ENCODE results near the gene SRSF1. TPM values are rescaled to one million over a fixed set of nuclear protein-coding genes. Genes with fewer than 3 reads are reported as not detected.
"Not testable (repeated sequence)": the region's sequence is repeated elsewhere in the genome, so short reads cannot be mapped to it uniquely, and the experiment has no call there.

SRSF1 gene
- total RNA-seq, 1 experiment from 2014 or later: 232 TPM

- no peaks in the 10 kb centered on the region for H3K36me3 Mint-ChIP-seq (ENCODE audit: insufficient read depth, unreplicated experiment)
- DNase-seq: no peak
- intact Hi-C loops (cut with micrococcal nuclease; ENCODE audit: unreplicated experiment): no loop called here
- no peak for TF ChIP-seq CTCF (IDR thresholded peaks at IDR 0.05; ENCODE audit: unreplicated experiment)
- peaks cover 4% of the 10 kb centered on the region for H3K4me1 Mint-ChIP-seq (ENCODE audit: low read depth, unreplicated experiment)
- H3K27me3 Mint-ChIP-seq (ENCODE audit: unreplicated experiment): no peaks in the 10 kb centered on the region
- BruUV-seq (replicated peaks): no TSS peak
- no peaks in the 10 kb centered on the region for H3K9me3 Mint-ChIP-seq (ENCODE audit: low read depth, unreplicated experiment)
- no peak overlapping the region for H3K4me3 Mint-ChIP-seq (ENCODE audit: low read depth, unreplicated experiment)
- CTCF ChIA-PET: interaction anchor here (1.5 kb wide), 1 partner anchor 11 kb away, joined by 4 read pairs; the partner anchor contains the start of gene CUEDC1
- H3K27ac Mint-ChIP-seq (ENCODE audit: unreplicated experiment): no peak overlapping the region
Observed at GRCh38 chr17:57965521-57966160, 41.4 kb downstream of the SRSF1 start.

DNA sequence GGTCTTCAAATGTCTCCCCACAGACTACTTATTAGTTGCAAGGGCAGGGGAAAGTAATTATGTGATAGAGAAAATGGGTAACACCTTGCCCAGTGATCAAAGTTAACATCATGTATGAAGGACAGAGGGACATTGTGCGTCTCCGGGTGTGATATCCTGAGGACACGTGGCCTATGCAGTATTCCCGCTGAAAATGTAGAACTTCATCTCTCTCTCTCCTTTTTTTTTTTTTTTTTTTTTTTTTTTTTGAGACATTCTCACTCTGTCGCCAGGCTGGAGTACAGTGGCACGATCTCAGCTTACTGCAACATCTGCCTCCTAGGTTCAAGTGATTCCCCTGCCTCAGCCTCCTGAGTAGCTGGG lies 43.9 kb downstream of the SRSF1 start:
- CTCF ChIA-PET: no interaction called here
- H3K4me3 Mint-ChIP-seq (ENCODE audit: low read depth, unreplicated experiment): no peak overlapping the region
- H3K9me3 Mint-ChIP-seq (ENCODE audit: low read depth, unreplicated experiment): no peaks in the 10 kb centered on the region
- no peak for DNase-seq
- no peaks in the 10 kb centered on the region for H3K4me1 Mint-ChIP-seq (ENCODE audit: low read depth, unreplicated experiment)
- no peak for TF ChIP-seq CTCF (IDR thresholded peaks at IDR 0.05; ENCODE audit: unreplicated experiment)
- H3K27ac Mint-ChIP-seq (ENCODE audit: unreplicated experiment): no peak overlapping the region
- H3K27me3 Mint-ChIP-seq (ENCODE audit: unreplicated experiment): no peaks in the 10 kb centered on the region
- peaks cover 3% of the 10 kb centered on the region for H3K36me3 Mint-ChIP-seq (ENCODE audit: insufficient read depth, unreplicated experiment)
- BruUV-seq (replicated peaks): no TSS peak
- intact Hi-C loops (cut with micrococcal nuclease; ENCODE audit: unreplicated experiment): no loop called here

DNA sequence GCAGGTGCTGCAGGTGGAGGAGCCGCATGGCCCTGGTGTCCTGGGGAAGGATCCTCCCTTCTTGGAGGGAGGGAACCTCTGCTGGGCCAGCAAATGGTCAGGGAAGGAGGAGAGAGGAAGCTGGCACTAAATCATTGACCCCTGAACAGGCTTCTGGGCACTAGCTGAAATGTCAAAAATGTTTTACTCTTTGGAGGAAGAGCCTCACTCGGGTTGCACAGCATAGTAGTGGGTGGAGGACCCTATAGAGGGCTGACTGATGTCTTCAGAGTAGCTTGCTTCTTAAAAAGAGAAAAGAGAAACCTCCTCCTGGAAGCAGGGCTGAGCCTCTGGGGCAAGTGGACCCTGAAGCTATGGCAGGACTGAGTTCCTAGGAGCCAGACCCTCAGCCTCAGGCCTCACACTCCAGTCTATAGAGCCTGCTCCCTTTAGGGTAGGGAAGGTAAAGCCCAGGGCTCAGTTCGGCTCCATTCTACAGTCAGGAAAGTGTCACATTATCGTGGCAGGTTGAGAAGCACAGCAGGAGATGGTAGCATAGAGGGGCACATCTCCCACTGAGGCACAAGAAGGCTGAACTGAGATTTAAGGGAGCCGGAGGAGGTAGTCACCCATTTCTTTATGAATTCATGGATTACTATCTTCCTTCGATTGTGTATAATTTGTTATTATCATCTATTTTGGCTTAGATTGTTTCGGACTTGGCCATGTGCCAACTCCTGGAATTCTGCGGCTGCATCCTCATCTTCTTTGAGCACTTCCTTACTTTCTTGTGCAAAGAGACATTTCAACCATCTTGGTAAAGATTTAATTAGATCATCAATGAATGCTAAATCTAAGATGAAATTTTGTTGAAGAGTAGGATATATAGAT lies 44.5 kb downstream of the SRSF1 start:
- H3K36me3 Mint-ChIP-seq (ENCODE audit: insufficient read depth, unreplicated experiment): peaks cover 3% of the 10 kb centered on the region

DNA sequence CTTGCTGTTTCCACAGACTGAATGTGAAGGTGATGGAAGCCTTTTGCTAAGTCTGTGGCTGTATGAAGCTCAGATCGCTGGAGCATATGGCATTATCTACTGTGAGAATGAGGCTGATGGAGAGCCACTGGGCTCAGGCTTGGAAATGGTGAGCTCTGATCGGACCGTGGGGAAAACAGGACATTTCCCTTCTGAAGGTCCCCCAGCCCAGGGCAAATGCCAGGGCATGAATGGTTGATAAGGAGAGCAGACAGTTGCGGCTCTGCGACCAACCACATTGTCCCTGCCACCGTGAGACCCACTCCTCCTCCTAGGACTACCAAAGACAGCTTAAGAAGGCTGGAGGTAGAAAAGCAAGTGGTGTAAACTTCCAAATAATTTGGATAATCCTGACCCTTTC lies 47.1 kb downstream of the SRSF1 start:
- intact Hi-C loops (cut with micrococcal nuclease; ENCODE audit: unreplicated experiment): no loop called here
- DNase-seq: no peak
- peaks cover 3% of the 10 kb centered on the region for H3K36me3 Mint-ChIP-seq (ENCODE audit: insufficient read depth, unreplicated experiment)
- TF ChIP-seq CTCF (IDR thresholded peaks at IDR 0.05; ENCODE audit: unreplicated experiment): no peak
- H3K4me3 Mint-ChIP-seq (ENCODE audit: low read depth, unreplicated experiment): no peak overlapping the region
- H3K27ac Mint-ChIP-seq (ENCODE audit: unreplicated experiment): no peak overlapping the region
- BruUV-seq (replicated peaks): no TSS peak
- no peaks in the 10 kb centered on the region for H3K4me1 Mint-ChIP-seq (ENCODE audit: low read depth, unreplicated experiment)
- CTCF ChIA-PET: no interaction called here
- no peaks in the 10 kb centered on the region for H3K27me3 Mint-ChIP-seq (ENCODE audit: unreplicated experiment)
- no peaks in the 10 kb centered on the region for H3K9me3 Mint-ChIP-seq (ENCODE audit: low read depth, unreplicated experiment)

More for the DNA sequence above, 44.5 kb downstream of the SRSF1 start:
- no TSS peak for BruUV-seq (replicated peaks)
- Mint-ChIP-seq H3K4me3 (ENCODE audit: low read depth, unreplicated experiment) (no peak overlapping the region), H3K9me3 (ENCODE audit: low read depth, unreplicated experiment) (no peaks in the 10 kb centered on the region), H3K27ac (ENCODE audit: unreplicated experiment) (no peak overlapping the region), H3K27me3 (ENCODE audit: unreplicated experiment) (no peaks in the 10 kb centered on the region), H3K4me1 (ENCODE audit: low read depth, unreplicated experiment) (no peaks in the 10 kb centered on the region)
- CTCF ChIA-PET: no interaction called here
- no peak for TF ChIP-seq CTCF (IDR thresholded peaks at IDR 0.05; ENCODE audit: unreplicated experiment)
- no peak for DNase-seq
- intact Hi-C loops (cut with micrococcal nuclease; ENCODE audit: unreplicated experiment): no loop called here

- H3K4me3 Mint-ChIP-seq (ENCODE audit: low read depth, unreplicated experiment); H3K27ac Mint-ChIP-seq (ENCODE audit: unreplicated experiment); intact Hi-C loops (cut with micrococcal nuclease; ENCODE audit: unreplicated experiment); H3K9me3 Mint-ChIP-seq (ENCODE audit: low read depth, unreplicated experiment); DNase-seq; H3K27me3 Mint-ChIP-seq (ENCODE audit: unreplicated experiment); H3K4me1 Mint-ChIP-seq (ENCODE audit: low read depth, unreplicated experiment); CTCF ChIA-PET; BruUV-seq (replicated peaks): not testable (repeated sequence)
- peaks cover 12% of the 10 kb centered on the region for H3K36me3 Mint-ChIP-seq (ENCODE audit: insufficient read depth, unreplicated experiment)
Observed at GRCh38 chr17:57958391-57958790, 48.7 kb downstream of the SRSF1 start.

Measured in Calu3 (cell line).